ENCODE measurements around the gene C21orf58.

Gene C21orf58

DNA sequence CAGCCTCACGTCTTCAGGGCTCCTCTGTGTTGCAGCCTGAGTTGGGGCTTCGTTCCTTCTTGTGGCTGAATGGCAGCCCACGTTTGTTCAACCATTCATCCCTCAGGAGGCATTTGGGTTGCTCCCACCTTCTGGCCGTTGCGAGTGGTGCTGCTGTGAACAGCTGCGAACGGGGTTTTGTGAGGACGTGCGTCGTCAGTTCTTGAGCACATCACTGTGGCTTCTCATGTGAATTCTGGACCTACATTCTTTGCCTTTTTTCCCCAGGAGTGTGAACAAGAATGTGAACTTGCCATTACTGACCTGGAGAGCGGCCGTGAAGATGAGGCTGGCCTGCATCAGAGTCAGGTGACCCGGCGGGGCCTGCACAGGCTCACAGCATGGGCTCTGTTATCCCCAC, 22.2 kb upstream of the C21orf58 start:
- Histone ChIP-seq H3K27ac (ENCODE audit: low read depth in 2 of 2, low read length in 2 of 2) (no peak overlapping the region), H3K4me1 (ENCODE audit: control insufficient read depth in 2 of 2, insufficient read depth in 2 of 2, low read length in 2 of 2) (no peaks in the 10 kb centered on the region), H3K9ac (ENCODE audit: low read depth in 1 of 2, low read length in 2 of 2) (no peak overlapping the region), H3K4me3 (ENCODE audit: low read length in 2 of 2) (no peak overlapping the region), H3K36me3 (ENCODE audit: control insufficient read depth in 2 of 2, insufficient read depth in 2 of 2, low read length in 2 of 2) (peaks cover 39 to 40% of the 10 kb centered on the region in 2 donors), H3K9me3 (ENCODE audit: control insufficient read depth in 2 of 2, low read length in 2 of 2) (no peaks in the 10 kb centered on the region), H3K27me3 (ENCODE audit: control insufficient read depth in 2 of 2, insufficient read depth in 2 of 2, low read length in 2 of 2) (no peaks in the 10 kb centered on the region)

DNA sequence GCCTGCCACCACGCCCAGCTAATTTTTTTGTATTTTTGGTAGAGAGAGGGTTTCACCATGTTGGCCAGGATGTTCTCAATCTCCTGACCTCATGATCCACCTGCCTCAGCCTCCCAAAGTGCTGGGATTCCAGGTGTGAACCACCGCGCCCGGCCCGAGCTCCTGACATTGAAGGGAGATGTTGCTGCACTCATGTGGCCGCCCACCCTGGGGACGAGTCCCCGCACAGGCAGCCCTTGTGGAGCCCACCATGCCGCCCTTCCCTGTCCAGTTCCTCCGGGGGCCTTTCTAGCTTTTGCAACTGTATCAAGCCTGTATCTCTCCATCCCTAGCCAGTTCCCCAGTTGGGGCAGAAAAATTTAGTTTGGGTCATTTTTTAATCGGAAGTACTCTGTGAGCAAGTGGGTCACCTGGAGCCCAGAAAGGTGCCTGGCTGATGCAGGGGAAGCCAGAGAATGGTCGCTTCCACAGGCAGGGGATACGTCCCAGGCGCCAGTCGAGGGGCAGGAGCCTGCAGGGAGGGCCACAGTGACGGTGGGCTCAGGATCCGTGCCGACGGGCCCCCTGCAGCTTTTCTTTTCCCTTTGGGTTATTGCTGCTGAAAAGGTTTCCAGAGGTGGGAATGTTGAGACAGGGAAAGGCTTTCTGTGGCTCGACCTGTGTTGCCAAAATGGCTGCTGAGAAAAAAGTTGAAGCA, 20.7 kb upstream of the C21orf58 start:
- Histone ChIP-seq H3K36me3 (ENCODE audit: control insufficient read depth in 2 of 2, insufficient read depth in 2 of 2, low read length in 2 of 2) (peaks cover 30 to 32% of the 10 kb centered on the region in 2 donors), H3K27me3 (ENCODE audit: control insufficient read depth in 2 of 2, insufficient read depth in 2 of 2, low read length in 2 of 2) (no peaks in the 10 kb centered on the region), H3K4me3 (ENCODE audit: low read length in 2 of 2) (no peak overlapping the region), H3K27ac (ENCODE audit: low read depth in 2 of 2, low read length in 2 of 2) (no peak overlapping the region), H3K9ac (ENCODE audit: low read depth in 1 of 2, low read length in 2 of 2) (no peak overlapping the region), H3K9me3 (ENCODE audit: control insufficient read depth in 2 of 2, low read length in 2 of 2) (no peaks in the 10 kb centered on the region), H3K4me1 (ENCODE audit: control insufficient read depth in 2 of 2, insufficient read depth in 2 of 2, low read length in 2 of 2) (no peaks in the 10 kb centered on the region)

DNA sequence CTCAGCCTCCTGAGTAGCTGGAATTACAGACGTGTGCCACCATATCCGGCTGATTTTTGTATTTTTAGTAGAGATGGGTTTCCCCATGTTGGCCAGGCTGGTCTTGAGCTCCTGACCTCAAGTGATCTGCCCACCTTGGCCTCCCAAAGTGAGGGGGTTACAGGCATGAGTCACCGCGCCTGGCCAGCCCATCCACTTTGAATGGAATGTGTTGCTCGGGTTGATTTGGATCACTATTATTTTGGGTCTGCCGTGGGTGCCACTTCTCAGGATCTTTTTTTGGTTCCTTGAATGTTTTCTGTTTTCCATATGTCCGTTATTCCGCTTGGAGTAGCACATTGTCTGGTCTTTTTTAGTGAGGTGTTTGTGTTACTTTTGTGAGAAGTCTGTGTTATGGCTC, 17.3 kb upstream of the C21orf58 start:
- no peaks in the 10 kb centered on the region for H3K27me3 ChIP-seq (ENCODE audit: control insufficient read depth in 2 of 2, insufficient read depth in 2 of 2, low read length in 2 of 2)
- no peak overlapping the region for H3K4me3 ChIP-seq (ENCODE audit: low read length in 2 of 2)
- no peaks in the 10 kb centered on the region for H3K4me1 ChIP-seq (ENCODE audit: control insufficient read depth in 2 of 2, insufficient read depth in 2 of 2, low read length in 2 of 2)
- peaks cover 18 to 29% of the 10 kb centered on the region in 2 donors for H3K36me3 ChIP-seq (ENCODE audit: control insufficient read depth in 2 of 2, insufficient read depth in 2 of 2, low read length in 2 of 2)
- no peak overlapping the region for H3K9ac ChIP-seq (ENCODE audit: low read depth in 1 of 2, low read length in 2 of 2)
- no peak overlapping the region for H3K27ac ChIP-seq (ENCODE audit: low read depth in 2 of 2, low read length in 2 of 2)
- H3K9me3 ChIP-seq (ENCODE audit: control insufficient read depth in 2 of 2, low read length in 2 of 2): no peaks in the 10 kb centered on the region

DNA sequence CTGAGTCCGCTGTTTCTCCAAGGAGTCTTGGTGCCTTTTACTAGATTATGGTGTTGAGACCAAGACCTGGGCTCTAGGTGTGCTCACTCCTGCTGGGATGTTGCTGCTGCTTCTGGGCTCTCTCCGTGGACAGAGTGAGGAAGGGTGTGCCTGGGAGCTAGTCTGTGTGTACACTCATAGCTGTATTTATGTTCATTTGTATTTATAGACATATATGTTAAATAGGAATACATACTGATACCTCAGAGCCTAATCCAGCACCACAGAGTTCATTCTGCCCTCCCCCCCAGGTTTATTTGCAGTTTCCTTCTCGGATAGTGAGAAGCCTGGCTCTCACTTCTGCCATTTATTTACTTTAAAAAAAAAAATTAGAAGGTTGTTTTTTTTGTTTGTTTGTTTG, 12.9 kb upstream of the C21orf58 start:
- H3K36me3 ChIP-seq (ENCODE audit: control insufficient read depth in 2 of 2, insufficient read depth in 2 of 2, low read length in 2 of 2): peaks cover 25 to 32% of the 10 kb centered on the region in 2 donors

DNA sequence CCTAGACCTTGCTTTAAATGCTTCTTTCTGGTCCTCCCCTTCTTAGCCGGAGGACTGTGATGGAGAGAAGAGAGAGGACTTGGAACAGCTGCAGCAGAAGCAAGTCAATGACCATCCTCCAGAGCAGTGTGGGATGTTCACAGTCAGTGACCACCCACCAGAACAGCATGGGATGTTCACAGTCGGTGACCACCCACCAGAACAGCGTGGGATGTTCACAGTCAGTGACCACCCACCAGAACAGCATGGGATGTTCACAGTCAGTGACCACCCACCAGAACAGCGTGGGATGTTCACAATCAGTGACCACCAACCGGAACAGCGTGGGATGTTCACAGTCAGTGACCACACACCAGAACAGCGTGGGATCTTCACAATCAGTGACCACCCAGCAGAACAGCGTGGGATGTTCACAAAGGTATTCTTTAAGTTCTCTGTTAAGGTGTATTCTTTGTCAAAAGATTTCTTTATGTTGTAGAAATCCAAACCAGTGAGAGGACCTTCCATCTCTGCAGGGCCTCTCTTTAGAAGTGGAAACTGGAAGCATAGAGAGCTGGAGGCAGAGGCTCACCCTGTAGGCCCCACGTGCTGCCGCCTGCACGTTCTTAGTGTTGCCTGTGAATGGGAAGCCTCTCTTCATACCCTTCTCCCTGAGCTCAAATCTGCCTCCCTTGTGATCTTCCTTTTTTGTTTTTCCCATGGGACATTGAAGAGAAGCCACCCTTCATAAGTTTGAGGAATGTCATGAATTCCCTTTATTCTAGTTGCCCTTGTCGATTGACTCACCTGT, 10.9 kb upstream of the C21orf58 start:
- Histone ChIP-seq H3K9me3 (ENCODE audit: control insufficient read depth in 2 of 2, low read length in 2 of 2) (no peaks in the 10 kb centered on the region), H3K4me1 (ENCODE audit: control insufficient read depth in 2 of 2, insufficient read depth in 2 of 2, low read length in 2 of 2) (no peaks in the 10 kb centered on the region), H3K27me3 (ENCODE audit: control insufficient read depth in 2 of 2, insufficient read depth in 2 of 2, low read length in 2 of 2) (no peaks in the 10 kb centered on the region), H3K9ac (ENCODE audit: low read depth in 1 of 2, low read length in 2 of 2) (no peak overlapping the region), H3K27ac (ENCODE audit: low read depth in 2 of 2, low read length in 2 of 2) (no peak overlapping the region), H3K4me3 (ENCODE audit: low read length in 2 of 2) (no peak overlapping the region), H3K36me3 (ENCODE audit: control insufficient read depth in 2 of 2, insufficient read depth in 2 of 2, low read length in 2 of 2) (peaks cover 23 to 40% of the 10 kb centered on the region in 2 donors)

More for the DNA sequence above, 12.9 kb upstream of the C21orf58 start:
- H3K4me1 ChIP-seq (ENCODE audit: control insufficient read depth in 2 of 2, insufficient read depth in 2 of 2, low read length in 2 of 2): no peaks in the 10 kb centered on the region
- no peak overlapping the region for H3K4me3 ChIP-seq (ENCODE audit: low read length in 2 of 2)
- H3K27me3 ChIP-seq (ENCODE audit: control insufficient read depth in 2 of 2, insufficient read depth in 2 of 2, low read length in 2 of 2): no peaks in the 10 kb centered on the region
- no peak overlapping the region for H3K9ac ChIP-seq (ENCODE audit: low read depth in 1 of 2, low read length in 2 of 2)
- no peak overlapping the region for H3K27ac ChIP-seq (ENCODE audit: low read depth in 2 of 2, low read length in 2 of 2)
- no peaks in the 10 kb centered on the region for H3K9me3 ChIP-seq (ENCODE audit: control insufficient read depth in 2 of 2, low read length in 2 of 2)

DNA sequence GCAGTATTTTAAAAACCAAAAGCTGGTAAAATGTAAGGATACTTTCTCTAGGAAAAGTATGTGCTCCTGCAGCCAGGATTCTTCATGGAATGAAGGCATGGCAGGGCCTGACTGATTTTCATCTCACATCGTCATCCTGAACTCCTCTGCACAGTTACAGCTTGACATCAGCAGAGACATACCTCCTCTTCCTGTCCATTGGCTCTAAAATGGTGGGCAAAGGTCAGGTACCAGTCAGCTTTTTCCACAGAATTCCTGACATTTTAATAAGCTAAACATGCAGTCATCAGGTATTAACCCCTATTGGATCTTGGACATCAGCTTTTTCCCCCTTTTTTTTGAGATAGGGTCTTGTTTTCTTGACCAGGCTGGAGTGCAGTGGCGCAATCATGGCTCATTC, 6.1 kb upstream of the C21orf58 start:
- Histone ChIP-seq H3K27ac (ENCODE audit: low read depth in 2 of 2, low read length in 2 of 2) (no peak overlapping the region), H3K4me3 (ENCODE audit: low read length in 2 of 2) (no peak overlapping the region), H3K36me3 (ENCODE audit: control insufficient read depth in 2 of 2, insufficient read depth in 2 of 2, low read length in 2 of 2) (peaks cover 13 to 19% of the 10 kb centered on the region in 2 donors), H3K27me3 (ENCODE audit: control insufficient read depth in 2 of 2, insufficient read depth in 2 of 2, low read length in 2 of 2) (no peaks in the 10 kb centered on the region), H3K9me3 (ENCODE audit: control insufficient read depth in 2 of 2, low read length in 2 of 2) (no peaks in the 10 kb centered on the region), H3K4me1 (ENCODE audit: control insufficient read depth in 2 of 2, insufficient read depth in 2 of 2, low read length in 2 of 2) (peaks cover 4 to 6% of the 10 kb centered on the region in 2 donors), H3K9ac (ENCODE audit: low read depth in 1 of 2, low read length in 2 of 2) (no peak overlapping the region)

DNA sequence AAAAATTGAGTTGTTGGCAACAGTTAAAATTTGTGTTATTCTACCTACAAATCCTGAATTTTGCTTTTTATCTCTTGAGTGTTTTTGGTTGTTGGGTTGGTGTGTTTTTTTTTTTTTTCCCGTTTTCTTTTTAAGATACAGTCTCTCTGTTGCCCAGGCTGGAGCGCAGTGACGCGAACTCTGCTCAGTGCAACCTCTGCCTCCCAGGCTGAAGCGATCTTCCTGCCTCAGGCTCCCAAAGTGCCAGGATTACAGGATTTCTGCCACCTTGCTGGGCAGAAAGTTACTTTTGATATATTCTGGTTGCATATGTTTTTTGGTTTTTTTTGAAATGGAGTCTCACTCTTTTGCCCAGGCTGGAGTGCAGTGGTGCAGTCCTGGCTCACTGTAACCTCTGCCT, 4.5 kb upstream of the C21orf58 start:
- Histone ChIP-seq H3K9me3 (ENCODE audit: control insufficient read depth in 2 of 2, low read length in 2 of 2) (no peaks in the 10 kb centered on the region), H3K36me3 (ENCODE audit: control insufficient read depth in 2 of 2, insufficient read depth in 2 of 2, low read length in 2 of 2) (peaks cover 5 to 12% of the 10 kb centered on the region in 2 donors), H3K9ac (ENCODE audit: low read depth in 1 of 2, low read length in 2 of 2) (no peak overlapping the region), H3K27ac (ENCODE audit: low read depth in 2 of 2, low read length in 2 of 2) (no peak overlapping the region), H3K27me3 (ENCODE audit: control insufficient read depth in 2 of 2, insufficient read depth in 2 of 2, low read length in 2 of 2) (no peaks in the 10 kb centered on the region), H3K4me3 (ENCODE audit: low read length in 2 of 2) (no peak overlapping the region), H3K4me1 (ENCODE audit: control insufficient read depth in 2 of 2, insufficient read depth in 2 of 2, low read length in 2 of 2) (peaks cover 5 to 8% of the 10 kb centered on the region in 2 donors)

DNA sequence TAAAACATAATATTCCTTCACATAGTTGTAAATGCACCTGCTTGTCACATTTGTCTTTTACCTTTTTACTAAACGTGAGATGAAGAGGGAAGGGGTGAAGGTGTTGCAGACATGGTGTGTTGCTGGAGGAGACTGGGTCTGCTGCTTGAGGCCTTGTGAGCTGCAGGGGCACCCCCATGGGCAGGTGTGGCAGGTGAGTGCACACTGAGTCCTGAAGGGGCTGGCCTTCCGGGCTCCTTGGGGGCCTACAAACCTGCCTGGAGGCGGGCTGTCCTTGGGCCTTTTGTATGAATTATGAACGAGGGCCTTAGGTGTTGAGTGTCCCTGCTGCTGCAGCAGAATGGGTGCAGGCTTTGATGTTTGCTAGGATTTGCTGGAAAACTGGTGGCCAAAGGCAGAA, 4.0 kb upstream of the C21orf58 start:
- Histone ChIP-seq H3K27me3 (ENCODE audit: control insufficient read depth in 2 of 2, insufficient read depth in 2 of 2, low read length in 2 of 2) (no peaks in the 10 kb centered on the region), H3K4me1 (ENCODE audit: control insufficient read depth in 2 of 2, insufficient read depth in 2 of 2, low read length in 2 of 2) (peaks cover 9 to 12% of the 10 kb centered on the region in 2 donors), H3K4me3 (ENCODE audit: low read length in 2 of 2) (no peak overlapping the region), H3K9ac (ENCODE audit: low read depth in 1 of 2, low read length in 2 of 2) (no peak overlapping the region), H3K27ac (ENCODE audit: low read depth in 2 of 2, low read length in 2 of 2) (no peak overlapping the region), H3K36me3 (ENCODE audit: control insufficient read depth in 2 of 2, insufficient read depth in 2 of 2, low read length in 2 of 2) (peaks cover 5 to 12% of the 10 kb centered on the region in 2 donors), H3K9me3 (ENCODE audit: control insufficient read depth in 2 of 2, low read length in 2 of 2) (no peaks in the 10 kb centered on the region)

DNA sequence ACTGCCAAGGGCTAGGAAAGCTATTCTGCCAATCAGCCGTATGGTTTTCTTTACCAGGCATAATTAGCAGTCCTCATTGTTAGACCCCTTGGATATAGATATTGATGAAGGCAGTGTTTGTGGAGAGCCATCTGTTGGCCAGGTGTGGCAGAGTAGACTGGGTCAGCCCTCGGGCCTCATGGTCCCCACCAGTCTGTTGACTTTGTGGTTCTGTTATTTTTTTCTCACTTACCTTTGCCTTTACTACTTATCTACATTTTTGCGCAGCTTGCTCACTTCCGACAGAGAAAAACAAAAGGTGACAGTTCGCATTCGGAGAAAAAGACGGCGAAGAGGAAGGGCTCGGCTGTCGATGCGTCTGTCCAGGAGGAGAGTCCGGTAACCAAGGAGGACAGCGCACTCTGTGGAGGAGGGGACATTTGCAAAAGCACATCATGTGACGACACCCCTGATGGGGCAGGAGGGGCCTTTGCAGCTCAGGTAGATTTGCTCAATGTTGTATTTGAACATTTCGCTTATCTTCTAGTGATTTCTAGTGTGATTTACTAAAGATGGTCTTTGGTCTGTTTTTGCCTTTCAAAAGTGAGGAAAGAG, 2.5 kb upstream of the C21orf58 start:
- no peak overlapping the region for H3K27ac ChIP-seq (ENCODE audit: low read depth in 2 of 2, low read length in 2 of 2)
- H3K9ac ChIP-seq (ENCODE audit: low read depth in 1 of 2, low read length in 2 of 2): no peak overlapping the region
- no peaks in the 10 kb centered on the region for H3K9me3 ChIP-seq (ENCODE audit: control insufficient read depth in 2 of 2, low read length in 2 of 2)
- H3K36me3 ChIP-seq (ENCODE audit: control insufficient read depth in 2 of 2, insufficient read depth in 2 of 2, low read length in 2 of 2): peaks cover 5 to 12% of the 10 kb centered on the region in 2 donors
- H3K27me3 ChIP-seq (ENCODE audit: control insufficient read depth in 2 of 2, insufficient read depth in 2 of 2, low read length in 2 of 2): no peaks in the 10 kb centered on the region
- no peak overlapping the region for H3K4me3 ChIP-seq (ENCODE audit: low read length in 2 of 2)
- H3K4me1 ChIP-seq (ENCODE audit: control insufficient read depth in 2 of 2, insufficient read depth in 2 of 2, low read length in 2 of 2): peaks cover 22 to 24% of the 10 kb centered on the region in 2 donors

Data from mucosa of rectum (tissue), 2 donors.